Liver (tissue), 3 donors: ENCODE data around the gene ANKRD9.

Experiments
- ATF3 ChIP-seq: IDR thresholded peaks from 2 replicates; pipeline ENCODE4 v1.6.1; 2016; ENCODE audit warnings: antibody characterized with exemption
- CTCF ChIP-seq: fragments of 150-350 bp; IDR thresholded peaks from 2 replicates; pipeline ENCODE4 v1.5.1; 2017; ENCODE audit warnings: improper control_type of control experiment, low read depth, low read length; ENCODE audit not compliant: missing input control
- EGR1 ChIP-seq, 2 donors: IDR thresholded peaks; 2 replicates each; pipeline ENCODE4 v1.6.1; 2016 to 2018; ENCODE audit warnings: antibody characterized with exemption in 2 of 2, low read depth in 2 of 2
- FOXA1 ChIP-seq: IDR thresholded peaks from 2 replicates; pipeline ENCODE4 v1.6.1; 2016; ENCODE audit warnings: antibody characterized with exemption
- GABPA ChIP-seq, 2 donors: IDR thresholded peaks in 1 of 2; conservative IDR thresholded peaks in 1 of 2; 2 replicates each; pipeline ENCODE4 v1.6.1; 2016; ENCODE audit warnings: antibody characterized with exemption in 2 of 2, mild to moderate bottlenecking in 1 of 2, moderate library complexity in 1 of 2
- JUND ChIP-seq, 2 donors: IDR thresholded peaks; 2 replicates each; pipeline ENCODE4 v1.6.1; 2016; ENCODE audit warnings: antibody characterized with exemption in 2 of 2
- MAX ChIP-seq: IDR thresholded peaks from 2 replicates; pipeline ENCODE4 v1.6.1; 2016; ENCODE audit warnings: antibody characterized with exemption
- NR2F2 ChIP-seq: IDR thresholded peaks from 2 replicates; pipeline ENCODE4 v1.6.1; 2016; ENCODE audit warnings: antibody characterized with exemption
- RAD21 ChIP-seq, 2 donors: IDR thresholded peaks; 2 replicates each; pipeline ENCODE4 v1.6.1; 2016; ENCODE audit warnings: antibody characterized with exemption in 2 of 2, mild to moderate bottlenecking in 2 of 2
- REST ChIP-seq: IDR thresholded peaks from 2 replicates; pipeline ENCODE4 v1.6.1; 2016; ENCODE audit warnings: antibody characterized with exemption, mild to moderate bottlenecking
- SP1 ChIP-seq: IDR thresholded peaks from 2 replicates; pipeline ENCODE4 v1.6.1; 2018; ENCODE audit warnings: antibody characterized with exemption, mild to moderate bottlenecking
- TAF1 ChIP-seq: conservative IDR thresholded peaks from 2 replicates; pipeline ENCODE4 v1.6.1; 2016; ENCODE audit warnings: antibody characterized with exemption, mild to moderate bottlenecking
- YY1 ChIP-seq: IDR thresholded peaks from 2 replicates; pipeline ENCODE4 v1.6.1; 2016; ENCODE audit warnings: antibody characterized with exemption, mild to moderate bottlenecking
- ZBTB33 ChIP-seq: IDR thresholded peaks from 2 replicates; pipeline ENCODE4 v1.6.1; 2016; ENCODE audit warnings: antibody characterized with exemption
- donor health status: healthy.
- donor health status: healthy.

GRCh38 chr14:102454711-102455110 lies 54.9 kb downstream of the ANKRD9 start:
- TF ChIP-seq CTCF (no peak), ATF3 (no peak), REST (no peak), JUND (IDR thresholded peaks at IDR 0.05) (no peak), YY1 (no peak), TAF1 (no peak), ZBTB33 (no peak), RAD21 (IDR thresholded peaks at IDR 0.05) (no peak), MAX (no peak), GABPA (IDR thresholded peaks at IDR 0.05 in 1 of 2, conservative IDR thresholded peaks at IDR 0.05 in 1 of 2) (no peak), EGR1 (IDR thresholded peaks at IDR 0.05; ENCODE audit: low read depth in 2 of 2) (no peak), NR2F2 (no peak), FOXA1 (no peak), SP1 (no peak)
